CD4-positive, CD25-positive, alpha-beta regulatory T cell (primary cell): ENCODE results near the gene LYRM4. TPM values are rescaled to one million over a fixed set of nuclear protein-coding genes. Genes with fewer than 3 reads are reported as not detected.

Experiments
- ATAC-seq, 2 donors: fragments of 150-1000 bp; cut with Tn5 transposase; one replicate each; pipeline ENCODE4 v1.10.0; 2021; ENCODE audit warnings: low read depth in 2 of 2, moderate number of reproducible peaks in 2 of 2, moderate library complexity in 1 of 2
- DNase-seq, 3 donors: peaks; one replicate each; pipeline versions ENCODE4 v3.0.0 to v3.0.0-alpha.2; 2012 to 2022; ENCODE audit warnings: mixed read lengths in 1 of 3
- H3K27ac ChIP-seq: one replicate; pipeline ENCODE4 v1.7.0; 2013; ENCODE audit warnings: mild to moderate bottlenecking, low read length; ENCODE audit not compliant: insufficient read depth, poor library complexity, severe bottlenecking
- H3K27me3 ChIP-seq: one replicate; pipeline ENCODE4 v1.7.0; 2013; ENCODE audit warnings: low read length; ENCODE audit not compliant: control insufficient read depth, insufficient read depth
- H3K36me3 ChIP-seq: one replicate; pipeline ENCODE4 v1.7.0; 2013; ENCODE audit warnings: mild to moderate bottlenecking, low read length, moderate library complexity; ENCODE audit not compliant: control insufficient read depth, insufficient read depth
- H3K4me1 ChIP-seq: 2 replicates; pipeline ENCODE4 v1.7.0; 2013; ENCODE audit warnings: mild to moderate bottlenecking, low read length; ENCODE audit not compliant: insufficient read depth, control insufficient read depth, poor library complexity, severe bottlenecking
- H3K4me3 ChIP-seq: one replicate; pipeline ENCODE4 v1.7.0; 2013; ENCODE audit warnings: low read depth, mild to moderate bottlenecking, low read length, moderate library complexity
- H3K9me3 ChIP-seq, 2 experiments: 1 replicate in 1 of 2; 2 replicates in 1 of 2; pipeline ENCODE4 v1.7.0; 2013; ENCODE audit warnings: low read length in 2 of 2, mild to moderate bottlenecking in 1 of 2, moderate library complexity in 1 of 2; ENCODE audit not compliant: control insufficient read depth in 2 of 2
- H3K27ac Mint-ChIP-seq, 3 donors: one replicate each; pipeline ENCODE4 v1.8.0; 2020 to 2022; ENCODE audit warnings: mild to moderate bottlenecking in 3 of 3, mixed read lengths in 3 of 3, moderate library complexity in 2 of 3
- H3K27me3 Mint-ChIP-seq: one replicate; pipeline ENCODE4 v1.8.0; 2022; ENCODE audit warnings: mild to moderate bottlenecking, mixed read lengths
- H3K36me3 Mint-ChIP-seq: one replicate; pipeline ENCODE4 v1.8.0; 2020; ENCODE audit warnings: mixed read lengths
- H3K4me1 Mint-ChIP-seq, 4 donors: one replicate each; pipeline ENCODE4 v1.8.0; 2020 to 2022; ENCODE audit warnings: mixed read lengths in 4 of 4, mild to moderate bottlenecking in 1 of 4
- H3K4me3 Mint-ChIP-seq, 4 donors: one replicate each; pipeline ENCODE4 v1.8.0; 2020 to 2022; ENCODE audit warnings: mild to moderate bottlenecking in 4 of 4, mixed read lengths in 4 of 4, moderate library complexity in 3 of 4
- H3K9me3 Mint-ChIP-seq, 7 donors: one replicate each; pipeline ENCODE4 v1.8.0; 2020 to 2022; ENCODE audit warnings: mixed read lengths in 7 of 7, mild to moderate bottlenecking in 3 of 7, moderate library complexity in 2 of 7
- polyA plus RNA-seq, 4 donors: library from polyadenylated mRNA; unstranded; fragments of 300-500 nt; fragmentation: Illumina TruSeq; gene quantifications; one replicate each; pipeline ENCODE4 v1.2.3, GENCODE V29; 2021
- total RNA-seq: library from RNA; stranded (reverse); gene quantifications from one replicate; pipeline ENCODE4 v1.2.3, GENCODE V29; 2022

The LYRM4 gene
- total and polyA plus RNA-seq, 5 donors from 2014 or later, result 14.9 to 38.8 (median 27.1) TPM

DNA sequence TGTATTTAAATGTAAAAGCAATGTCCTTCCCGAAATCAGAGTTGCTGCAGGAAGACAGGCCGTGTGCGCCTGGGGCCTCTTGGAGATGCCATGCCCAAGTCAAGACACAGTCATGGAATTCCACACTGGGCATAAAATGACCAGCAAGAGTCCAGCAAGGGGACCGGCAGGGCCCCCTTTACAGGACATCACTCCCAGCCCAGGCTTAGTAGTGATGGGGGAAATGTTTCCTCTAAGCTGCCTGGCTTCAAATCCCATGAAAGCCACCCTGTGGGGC, 177.5 kb downstream of the LYRM4 start:
- H3K27ac ChIP-seq, result no peak overlapping the region
- peaks cover 0 to 6% (median 0%) of the 10 kb centered on the region in 7 donors for H3K9me3 Mint-ChIP-seq
- peaks cover 4% of the 10 kb centered on the region for H3K4me1 ChIP-seq
- H3K27me3 Mint-ChIP-seq, result peaks cover 53% of the 10 kb centered on the region
- no peaks in the 10 kb centered on the region for H3K36me3 ChIP-seq
- peak overlapping the region in 1 of 4 donors; percentile 6 for H3K4me3 Mint-ChIP-seq
- no peak overlapping the region for H3K27ac Mint-ChIP-seq
- ATAC-seq (no peak), DNase-seq (no peak)
- H3K27me3 ChIP-seq, result peaks cover 4% of the 10 kb centered on the region
- no peaks in the 10 kb centered on the region for H3K9me3 ChIP-seq
- H3K36me3 Mint-ChIP-seq, result no peaks in the 10 kb centered on the region
- no peak overlapping the region for H3K4me3 ChIP-seq
- peaks cover 0 to 12% (median 0%) of the 10 kb centered on the region in 4 donors for H3K4me1 Mint-ChIP-seq

DNA sequence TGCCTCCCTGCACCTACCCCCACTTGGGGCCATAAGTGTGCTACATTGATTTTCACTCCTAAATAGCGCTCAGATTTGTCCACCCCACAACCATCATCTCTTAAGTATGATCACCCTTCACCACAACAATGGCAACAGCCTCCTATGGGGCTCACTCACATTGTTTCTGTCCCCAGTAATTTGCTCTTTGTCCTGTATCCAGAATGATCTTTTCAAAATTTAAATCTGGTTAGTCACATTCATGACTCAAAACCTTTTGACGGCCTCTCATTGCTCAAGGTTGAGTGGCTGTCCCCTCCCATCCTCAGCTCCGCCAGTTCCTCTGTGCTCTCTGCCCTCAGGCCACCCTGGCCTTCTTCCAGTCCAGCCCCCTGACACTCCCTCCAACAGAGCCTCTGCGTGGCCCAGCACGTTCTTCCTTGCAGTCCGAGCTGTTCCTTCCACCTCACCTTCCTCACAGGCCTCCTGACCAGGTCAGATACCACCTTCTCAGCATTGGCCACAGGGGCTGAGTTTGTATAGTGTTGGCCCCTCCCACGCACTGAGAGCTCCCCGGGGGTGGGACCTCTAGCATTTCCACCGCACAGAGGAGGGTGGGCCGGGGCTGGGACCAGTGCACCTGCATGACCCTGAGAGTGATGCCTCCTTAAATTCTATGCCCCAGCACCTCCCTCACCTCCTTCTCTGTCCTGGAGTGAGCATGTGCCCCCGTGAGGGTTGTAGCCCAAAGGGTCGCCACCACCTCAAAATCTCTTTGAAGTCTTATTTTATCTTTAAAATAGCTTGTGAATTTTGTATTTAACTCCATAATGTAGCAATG, 178.1 kb downstream of the LYRM4 start:
- peaks cover 51% of the 10 kb centered on the region for H3K27me3 Mint-ChIP-seq
- Histone ChIP-seq H3K4me3 (no peak overlapping the region), H3K9me3 (no peaks in the 10 kb centered on the region), H3K27ac (no peak overlapping the region), H3K27me3 (peaks cover 4% of the 10 kb centered on the region), H3K36me3 (no peaks in the 10 kb centered on the region), H3K4me1 (peaks cover 4% of the 10 kb centered on the region)
- H3K4me3 Mint-ChIP-seq, result no peak overlapping the region
- no peak for DNase-seq
- ATAC-seq, result peak in 1 of 2 donors; percentile 21
- H3K9me3 Mint-ChIP-seq, result peaks cover 0 to 6% (median 0%) of the 10 kb centered on the region in 7 donors
- H3K4me1 Mint-ChIP-seq, result peaks cover 0 to 12% (median 0%) of the 10 kb centered on the region in 4 donors
- H3K36me3 Mint-ChIP-seq, result no peaks in the 10 kb centered on the region
- H3K27ac Mint-ChIP-seq, result no peak overlapping the region

DNA sequence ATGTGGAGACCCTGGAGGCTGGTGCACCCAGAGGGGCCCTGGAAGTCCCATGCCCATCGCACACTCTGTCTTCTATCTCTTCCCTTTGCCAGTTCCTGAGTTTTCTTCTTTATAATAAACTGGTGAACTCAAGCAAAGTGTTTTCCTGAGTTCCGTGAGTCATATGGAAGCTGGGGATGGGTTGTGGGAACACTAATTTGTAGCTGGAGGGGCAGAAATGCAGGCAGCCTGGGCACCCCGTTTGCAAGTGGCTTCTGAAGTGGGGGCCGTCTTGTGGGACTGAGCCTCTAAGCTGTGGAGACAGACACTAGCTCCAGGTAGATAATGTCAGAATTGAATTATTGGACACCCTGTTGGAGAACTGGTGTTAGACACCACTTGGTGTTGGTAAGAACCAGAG, 178.8 kb downstream of the LYRM4 start:
- H3K36me3 Mint-ChIP-seq, result no peaks in the 10 kb centered on the region
- peaks cover 43% of the 10 kb centered on the region for H3K27me3 Mint-ChIP-seq
- DNase-seq (no peak), ATAC-seq (no peak)
- H3K4me3 ChIP-seq, result no peak overlapping the region
- H3K36me3 ChIP-seq, result no peaks in the 10 kb centered on the region
- peaks cover 4% of the 10 kb centered on the region for H3K4me1 ChIP-seq
- H3K4me1 Mint-ChIP-seq, result peaks cover 0 to 10% (median 0%) of the 10 kb centered on the region in 4 donors
- peaks cover 4% of the 10 kb centered on the region for H3K27me3 ChIP-seq
- H3K27ac ChIP-seq, result no peak overlapping the region
- no peaks in the 10 kb centered on the region for H3K9me3 ChIP-seq
- H3K4me3 Mint-ChIP-seq, result no peak overlapping the region
- H3K9me3 Mint-ChIP-seq, result peaks cover 0 to 6% (median 0%) of the 10 kb centered on the region in 7 donors
- H3K27ac Mint-ChIP-seq, result no peak overlapping the region

DNA sequence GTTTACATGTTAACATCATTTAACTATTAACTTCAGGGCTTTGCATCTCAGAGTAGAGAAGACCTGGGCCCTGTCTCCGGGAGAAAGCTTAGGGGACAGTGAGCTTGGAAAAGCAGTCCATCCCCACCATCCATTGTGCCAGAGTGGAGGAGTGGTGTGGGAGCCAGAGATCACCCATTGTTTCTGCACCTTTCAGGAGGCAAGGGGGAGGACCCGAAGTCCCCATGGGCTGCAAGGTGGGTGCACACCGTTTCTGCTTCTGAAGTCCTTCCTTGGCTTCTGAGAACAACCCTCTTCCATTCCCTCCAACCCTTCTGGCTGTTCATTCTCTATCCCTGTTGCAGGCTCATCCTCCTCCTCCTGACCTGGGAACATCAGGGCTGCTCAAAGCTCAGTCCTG, 179.6 kb downstream of the LYRM4 start:
- Histone ChIP-seq H3K27me3 (peaks cover 4% of the 10 kb centered on the region), H3K4me1 (peaks cover 4% of the 10 kb centered on the region), H3K9me3 (no peaks in the 10 kb centered on the region), H3K27ac (no peak overlapping the region), H3K36me3 (no peaks in the 10 kb centered on the region), H3K4me3 (no peak overlapping the region)
- no peak for DNase-seq
- Mint-ChIP-seq H3K36me3 (no peaks in the 10 kb centered on the region), H3K4me3 (no peak overlapping the region), H3K9me3 (peaks cover 0 to 6% (median 0%) of the 10 kb centered on the region in 7 donors), H3K4me1 (peaks cover 0 to 10% (median 0%) of the 10 kb centered on the region in 4 donors), H3K27ac (no peak overlapping the region), H3K27me3 (peaks cover 35% of the 10 kb centered on the region)
- no peak for ATAC-seq

DNA sequence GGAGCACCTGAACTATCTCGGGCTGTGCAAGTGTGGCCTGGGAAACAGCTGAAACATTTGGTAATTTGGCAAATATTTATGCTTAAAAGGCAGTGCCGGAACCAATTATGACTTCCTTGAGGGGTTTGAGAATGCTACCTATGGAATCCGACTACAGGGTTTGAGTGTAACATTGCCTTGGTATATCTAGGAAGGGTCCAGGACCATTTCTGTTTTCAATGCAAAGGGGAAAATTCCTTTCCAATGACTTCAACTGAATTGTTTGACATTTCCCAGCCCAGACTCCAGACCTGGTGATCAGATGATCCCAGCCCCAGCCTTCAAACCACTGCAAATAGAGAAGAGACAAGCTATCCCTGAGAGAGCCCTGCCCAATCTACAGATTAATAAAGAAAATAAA, 180.2 kb downstream of the LYRM4 start:
- Mint-ChIP-seq H3K4me3 (no peak overlapping the region), H3K4me1 (peaks cover 0 to 10% (median 0%) of the 10 kb centered on the region in 4 donors), H3K27ac (no peak overlapping the region), H3K27me3 (peaks cover 34% of the 10 kb centered on the region), H3K36me3 (no peaks in the 10 kb centered on the region), H3K9me3 (peaks cover 0 to 6% (median 0%) of the 10 kb centered on the region in 7 donors)
- H3K4me3 ChIP-seq, result no peak overlapping the region
- H3K27ac ChIP-seq, result no peak overlapping the region
- H3K4me1 ChIP-seq, result peaks cover 4% of the 10 kb centered on the region
- ATAC-seq, result no peak
- peaks cover 4% of the 10 kb centered on the region for H3K27me3 ChIP-seq
- H3K9me3 ChIP-seq, result no peaks in the 10 kb centered on the region
- H3K36me3 ChIP-seq, result no peaks in the 10 kb centered on the region
- DNase-seq, result no peak

DNA sequence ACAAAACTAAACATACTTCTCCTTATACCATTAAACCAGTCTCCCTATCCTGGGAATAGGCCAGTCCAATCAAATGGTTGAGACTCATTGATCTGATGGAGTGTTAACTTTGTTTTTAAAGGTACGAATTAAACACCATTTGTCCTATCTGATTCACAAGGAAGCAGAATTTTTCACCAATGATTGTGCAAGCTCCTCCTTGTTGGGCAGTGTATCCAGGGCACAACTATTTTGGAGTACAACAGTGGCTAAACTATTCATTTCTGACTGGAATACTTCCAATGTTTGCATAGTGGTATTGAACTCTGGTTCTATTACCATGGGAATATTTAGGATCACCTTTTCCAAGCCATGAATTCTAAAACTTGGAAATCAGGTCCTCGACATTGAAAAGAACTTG, 181.1 kb downstream of the LYRM4 start:
- no peak overlapping the region for H3K4me3 Mint-ChIP-seq
- no peak overlapping the region for H3K27ac Mint-ChIP-seq
- no peaks in the 10 kb centered on the region for H3K36me3 Mint-ChIP-seq
- Histone ChIP-seq H3K27me3 (peaks cover 7% of the 10 kb centered on the region), H3K36me3 (no peaks in the 10 kb centered on the region), H3K9me3 (no peaks in the 10 kb centered on the region), H3K4me3 (no peak overlapping the region), H3K4me1 (no peaks in the 10 kb centered on the region), H3K27ac (no peak overlapping the region)
- peaks cover 34% of the 10 kb centered on the region for H3K27me3 Mint-ChIP-seq
- peaks cover 0 to 6% (median 1%) of the 10 kb centered on the region in 7 donors for H3K9me3 Mint-ChIP-seq
- ATAC-seq, result no peak
- H3K4me1 Mint-ChIP-seq, result peaks cover 0 to 8% (median 0%) of the 10 kb centered on the region in 4 donors
- DNase-seq, result no peak

DNA sequence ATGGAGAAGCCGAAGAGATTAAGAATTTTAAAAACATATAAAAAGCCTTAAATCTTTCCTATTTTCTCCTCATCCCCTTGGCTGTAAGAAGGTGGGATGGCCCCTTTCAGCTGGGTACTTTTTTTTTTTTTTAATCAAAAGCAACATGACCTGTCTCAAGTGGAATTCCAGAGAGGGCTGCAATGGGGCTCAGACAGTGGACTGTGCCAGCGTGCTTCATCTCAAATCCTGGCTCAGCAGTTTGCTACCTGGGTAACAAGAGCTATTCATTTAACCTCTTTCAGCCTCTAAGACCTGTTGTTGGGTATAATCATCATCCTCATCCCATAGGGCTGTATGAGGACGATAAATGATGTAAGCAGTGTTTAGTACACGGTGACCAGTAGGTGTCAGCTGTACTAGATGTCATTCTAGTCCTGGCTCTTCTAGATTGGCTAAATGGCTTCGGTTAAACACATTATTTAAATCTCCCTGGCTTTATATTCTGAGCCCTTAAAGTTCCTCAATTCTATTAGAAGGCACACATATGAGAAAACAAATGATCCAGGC, 182.6 kb downstream of the LYRM4 start:
- no peaks in the 10 kb centered on the region for H3K4me1 ChIP-seq
- H3K27me3 Mint-ChIP-seq, result peaks cover 32% of the 10 kb centered on the region
- DNase-seq, result peak in 1 of 3 donors; percentile 16

DNA sequence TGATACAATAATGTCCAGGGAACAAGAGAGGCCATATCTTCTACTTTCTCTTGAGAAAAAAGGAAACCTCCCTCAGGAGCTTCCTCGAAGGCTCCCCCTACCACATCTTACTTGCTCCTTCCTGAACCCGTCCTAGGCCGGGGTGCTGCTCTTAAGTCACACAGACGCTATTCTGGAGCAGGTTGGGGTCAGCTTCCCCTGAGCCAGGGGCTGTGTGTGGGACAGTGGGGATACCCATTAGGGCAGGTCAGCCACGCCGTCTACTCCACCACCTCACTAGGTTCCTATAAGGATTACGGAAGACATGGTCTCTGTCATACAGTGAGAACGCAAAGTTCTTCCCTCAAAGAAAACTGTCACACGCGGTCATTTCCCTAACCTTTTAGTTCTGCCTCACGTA, 183.8 kb downstream of the LYRM4 start:
- no peak overlapping the region for H3K4me3 Mint-ChIP-seq
- H3K36me3 Mint-ChIP-seq, result no peaks in the 10 kb centered on the region
- no peak overlapping the region for H3K27ac Mint-ChIP-seq
- DNase-seq (no peak), ATAC-seq (no peak)
- Histone ChIP-seq H3K4me3 (no peak overlapping the region), H3K9me3 (no peaks in the 10 kb centered on the region), H3K27ac (no peak overlapping the region), H3K36me3 (no peaks in the 10 kb centered on the region), H3K27me3 (peaks cover 6% of the 10 kb centered on the region), H3K4me1 (no peaks in the 10 kb centered on the region)
- H3K4me1 Mint-ChIP-seq, result peaks cover 0 to 7% (median 4%) of the 10 kb centered on the region in 4 donors
- peaks cover 26% of the 10 kb centered on the region for H3K27me3 Mint-ChIP-seq
- peaks cover 0 to 5% (median 0%) of the 10 kb centered on the region in 7 donors for H3K9me3 Mint-ChIP-seq

More for the DNA sequence above, 182.6 kb downstream of the LYRM4 start:
- H3K27me3 ChIP-seq, result peaks cover 6% of the 10 kb centered on the region
- Mint-ChIP-seq H3K27ac (no peak overlapping the region), H3K9me3 (peaks cover 0 to 5% (median 1%) of the 10 kb centered on the region in 7 donors), H3K4me3 (no peak overlapping the region), H3K4me1 (no peaks in the 10 kb centered on the region), H3K36me3 (no peaks in the 10 kb centered on the region)
- no peak overlapping the region for H3K4me3 ChIP-seq
- no peak overlapping the region for H3K27ac ChIP-seq
- ATAC-seq, result no peak
- no peaks in the 10 kb centered on the region for H3K36me3 ChIP-seq
- no peaks in the 10 kb centered on the region for H3K9me3 ChIP-seq
